Omental fat pad (tissue), 4 donors: ENCODE data around the gene BCL6B. TPM values are rescaled to one million over a fixed set of nuclear protein-coding genes. Genes with fewer than 3 reads are reported as not detected.

ENCODE experiments used
- ATAC-seq: fragments of 150-250 bp; one replicate; pipeline ENCODE4 v1.9.1; 2016; ENCODE audit warnings: mild to moderate bottlenecking, moderate library complexity; ENCODE audit not compliant: low FRiP score
- DNase-seq: peaks from one replicate; pipeline ENCODE4 v3.0.0-alpha.2; 2019; ENCODE audit warnings: low spot score
- CTCF ChIP-seq, 3 donors: fragments of 450-650 bp; IDR thresholded peaks; one replicate each; pipeline ENCODE4 v1.5.1; 2016 to 2017; ENCODE audit warnings: antibody characterized with exemption in 3 of 3, mild to moderate bottlenecking in 3 of 3, moderate library complexity in 2 of 3
- small RNA-seq: library from RNA; depleted of rRNA; stranded (forward); fragments of <200 nt; gene quantifications from one replicate; pipeline ENCODE3, GENCODE V24; 2016
- total RNA-seq, 4 donors: library from RNA; depleted of rRNA; stranded (reverse); fragments of >200 nt; gene quantifications; one replicate each; pipeline ENCODE4 v1.1.0, GENCODE V29; 2016

Gene BCL6B
- total RNA-seq, 4 donors from 2014 or later, result 4.6 to 11.2 (median 8.2) TPM

GRCh38 chr17:7078711-7079110 lies 55.9 kb downstream of the BCL6B start:
- TF ChIP-seq CTCF (IDR thresholded peaks at IDR 0.05), result no peak
- ATAC-seq (no peak), DNase-seq (no peak)

Small RNA genes within 50 kb of the gene (small RNA-seq; reads per million reads assigned to genes)
- not detected for gene AC120057.1

Other genes starting within 250 kb of the BCL6B start
- 1 to 10 TPM in 2 of 4 donors, under 1 TPM in 1, not detected in 1; 0.75 to 1.1 (median 1.0) TPM for gene FBXO39, start 246.8 kb upstream of the BCL6B start, total RNA-seq
- gene TEKT1, start 191.3 kb upstream of the BCL6B start, total RNA-seq, result not detected
- under 1 TPM in 1 of 4 donors, not detected in 3; 0.25 TPM for gene ALOX12, start 27.0 kb upstream of the BCL6B start, total RNA-seq
- gene RNASEK, start 10.4 kb upstream of the BCL6B start, total RNA-seq, result 100 to 1,000 TPM in 3 of 4 donors, 10 to 100 TPM in 1; 34.4 to 253 (median 130) TPM
- 1 to 10 TPM in 3 of 4 donors, under 1 TPM in 1; 0.74 to 2.2 (median 1.5) TPM for gene SLC16A13, start 13.0 kb downstream of the BCL6B start, total RNA-seq
- under 1 TPM in 3 of 4 donors, not detected in 1; 0.44 to 0.60 (median 0.47) TPM for gene SLC16A11, start 21.0 kb downstream of the BCL6B start, total RNA-seq
- gene CLEC10A, start 57.2 kb downstream of the BCL6B start, total RNA-seq, result 10 to 100 TPM in 3 of 4 donors, 1 to 10 TPM in 1; 7.2 to 21.7 (median 15.7) TPM
- gene ASGR2, start 91.8 kb downstream of the BCL6B start, total RNA-seq, result 1 to 10 TPM in 2 of 4 donors, under 1 TPM in 1, not detected in 1; 0.84 to 3.1 (median 1.6) TPM
- 1 to 10 TPM in 3 of 4 donors, under 1 TPM in 1; 0.56 to 2.5 (median 1.4) TPM for gene ASGR1, start 156.3 kb downstream of the BCL6B start, total RNA-seq
- gene DLG4, start 196.8 kb downstream of the BCL6B start, total RNA-seq, result 10 to 100 TPM in 3 of 4 donors, 1 to 10 TPM in 1; 8.7 to 12.5 (median 11.6) TPM
- 100 to 1,000 TPM; 677 to 996 (median 722) TPM for gene ACADVL, start 196.9 kb downstream of the BCL6B start, total RNA-seq
- 10 to 100 TPM; 22.7 to 41.6 (median 23.6) TPM for gene DVL2, start 211.5 kb downstream of the BCL6B start, total RNA-seq
- 10 to 100 TPM; 22.1 to 43.8 (median 28.9) TPM for gene PHF23, start 216.4 kb downstream of the BCL6B start, total RNA-seq
- 100 to 1,000 TPM; 316 to 526 (median 376) TPM for gene GABARAP, start 219.4 kb downstream of the BCL6B start, total RNA-seq
- gene CTDNEP1, start 228.7 kb downstream of the BCL6B start, total RNA-seq, result 10 to 100 TPM; 47.9 to 66.2 (median 61.8) TPM
- 10 to 100 TPM; 25.9 to 34.5 (median 30.1) TPM for gene ELP5, start 229.2 kb downstream of the BCL6B start, total RNA-seq
- 1 to 10 TPM; 3.0 to 9.0 (median 7.4) TPM for gene CLDN7, start 239.4 kb downstream of the BCL6B start, total RNA-seq